ENCODE results near the gene RAI2.

- TF ChIP-seq GATA2 (IDR thresholded peaks at IDR 0.05; ENCODE audit: low read depth, low read length) (no peak), GATA3 (IDR thresholded peaks at IDR 0.05; ENCODE audit: low read depth, low read length) (no peak)
Observed at GRCh38 chrX:17882680-17883079, 21.6 kb upstream of the RAI2 start.
